Memory B cell (primary cell): ENCODE results near the gene FBXW11.

ENCODE experiments used
- ATAC-seq: fragments of 150-1000 bp; cut with Tn5 transposase; 2 replicates; pipeline ENCODE4 v1.10.0; 2021; ENCODE audit warnings: low read depth, mild to moderate bottlenecking, moderate library complexity
- DNase-seq, 2 donors: peaks; one replicate each; pipeline ENCODE4 v3.0.0; 2022; ENCODE audit warnings: low spot score in 2 of 2
- H3K27ac Mint-ChIP-seq: one replicate; pipeline ENCODE4 v1.8.0; 2022; ENCODE audit warnings: mild to moderate bottlenecking, moderate library complexity, mixed read lengths
- H3K27me3 Mint-ChIP-seq: one replicate; pipeline ENCODE4 v1.8.0; 2022; ENCODE audit warnings: mixed read lengths
- H3K36me3 Mint-ChIP-seq: one replicate; pipeline ENCODE4 v1.8.0; 2022; ENCODE audit warnings: mild to moderate bottlenecking, mixed read lengths
- H3K4me1 Mint-ChIP-seq: one replicate; pipeline ENCODE4 v1.8.0; 2022; ENCODE audit warnings: mixed read lengths
- H3K4me3 Mint-ChIP-seq: one replicate; pipeline ENCODE4 v1.8.0; 2022; ENCODE audit warnings: mild to moderate bottlenecking, moderate library complexity, mixed read lengths
- H3K9me3 Mint-ChIP-seq: one replicate; pipeline ENCODE4 v1.8.0; 2022; ENCODE audit warnings: mixed read lengths

Gene FBXW11

DNA sequence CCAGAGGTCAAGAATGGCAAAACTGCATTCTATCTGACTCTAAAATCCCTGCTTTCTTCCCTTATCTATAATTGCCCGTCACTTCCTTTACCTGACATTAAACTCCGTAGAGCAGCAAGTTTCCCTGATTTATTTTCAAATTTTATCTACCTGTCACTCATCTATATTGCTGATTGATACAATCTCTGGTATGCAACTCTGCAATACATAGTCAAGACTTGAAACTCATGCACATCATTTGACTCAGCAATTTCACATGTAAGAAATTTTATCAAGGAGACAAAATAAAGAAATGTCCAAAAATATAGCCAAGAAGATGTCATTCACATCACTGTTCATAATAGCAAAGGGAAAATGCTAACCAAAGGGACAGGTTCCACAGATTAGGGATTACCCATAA is 39.5 kb downstream of the FBXW11 start:
- Mint-ChIP-seq H3K36me3 (peaks cover 23% of the 10 kb centered on the region), H3K27ac (peak overlapping the region; percentile 72), H3K4me3 (no peak overlapping the region), H3K27me3 (no peaks in the 10 kb centered on the region), H3K9me3 (peaks cover 2% of the 10 kb centered on the region), H3K4me1 (peaks cover 52% of the 10 kb centered on the region)
- no peak for ATAC-seq
- no peak for DNase-seq

- Mint-ChIP-seq H3K36me3 (peaks cover 21% of the 10 kb centered on the region), H3K4me3 (no peak overlapping the region), H3K27me3 (no peaks in the 10 kb centered on the region), H3K9me3 (peaks cover 2% of the 10 kb centered on the region), H3K4me1 (peaks cover 51% of the 10 kb centered on the region), H3K27ac (peak overlapping the region; percentile 72)
- no peak for ATAC-seq
- DNase-seq: no peak
These were observed 40.2 kb downstream of the FBXW11 start for GRCh38 chr5:171966270-171966669.

GRCh38 chr5:171965745-171966144 is 40.7 kb downstream of the FBXW11 start:
- Mint-ChIP-seq H3K27me3 (no peaks in the 10 kb centered on the region), H3K36me3 (peaks cover 18% of the 10 kb centered on the region), H3K27ac (peak overlapping the region; percentile 72), H3K4me3 (no peak overlapping the region), H3K4me1 (peaks cover 52% of the 10 kb centered on the region), H3K9me3 (peaks cover 2% of the 10 kb centered on the region)
- DNase-seq (no peak), ATAC-seq (peak; percentile 44)

- Mint-ChIP-seq H3K4me3 (no peak overlapping the region), H3K27me3 (no peaks in the 10 kb centered on the region), H3K36me3 (peaks cover 6% of the 10 kb centered on the region), H3K9me3 (peaks cover 2% of the 10 kb centered on the region), H3K4me1 (peaks cover 46% of the 10 kb centered on the region), H3K27ac (peak overlapping the region; percentile 38)
- DNase-seq (no peak), ATAC-seq (no peak)
These were observed 43.0 kb downstream of the FBXW11 start for GRCh38 chr5:171963416-171963815.

GRCh38 chr5:171961117-171961516 is 45.3 kb downstream of the FBXW11 start:
- H3K4me1 Mint-ChIP-seq: peaks cover 51% of the 10 kb centered on the region
- DNase-seq: no peak
- peaks cover 2% of the 10 kb centered on the region for H3K9me3 Mint-ChIP-seq
- peaks cover 5% of the 10 kb centered on the region for H3K36me3 Mint-ChIP-seq
- no peaks in the 10 kb centered on the region for H3K27me3 Mint-ChIP-seq
- no peak overlapping the region for H3K4me3 Mint-ChIP-seq
- H3K27ac Mint-ChIP-seq: peak overlapping the region; percentile 45
- peak; percentile 46 for ATAC-seq

DNA sequence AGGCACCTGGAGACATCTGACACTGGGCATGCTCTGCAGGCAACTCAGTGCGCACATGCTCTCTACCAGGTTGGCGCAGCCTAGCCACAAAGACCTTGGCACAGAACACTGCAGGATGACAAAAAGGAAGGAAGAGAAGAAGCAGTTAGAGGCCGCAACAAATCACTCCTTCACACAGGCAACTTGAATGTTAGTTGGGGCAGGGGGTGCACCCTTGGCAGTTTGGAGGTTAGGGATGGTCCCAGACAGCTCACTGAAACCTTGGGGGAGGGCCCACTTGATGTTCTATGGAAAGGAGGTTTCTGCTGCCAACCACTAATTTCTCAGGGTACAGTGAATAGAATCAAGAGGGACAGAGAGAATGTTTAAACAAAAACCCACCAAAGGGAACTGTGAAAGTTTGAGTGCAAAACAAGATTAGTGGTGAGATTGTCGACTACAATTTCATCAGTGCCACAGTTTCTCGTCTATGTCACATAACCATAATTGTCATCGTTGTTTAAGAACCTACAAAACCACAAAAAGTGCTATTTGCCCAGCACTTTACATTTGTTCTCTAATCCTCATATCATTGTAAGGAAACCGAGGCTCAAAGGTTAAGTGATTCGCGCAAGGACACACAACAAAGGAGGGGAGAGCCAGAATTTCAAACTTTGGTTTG is 48.7 kb downstream of the FBXW11 start:
- peaks cover 53% of the 10 kb centered on the region for H3K4me1 Mint-ChIP-seq
- H3K4me3 Mint-ChIP-seq: peak overlapping the region; percentile 4
- no peak for DNase-seq
- ATAC-seq: peak; percentile 21
- no peaks in the 10 kb centered on the region for H3K27me3 Mint-ChIP-seq
- no peaks in the 10 kb centered on the region for H3K9me3 Mint-ChIP-seq
- H3K36me3 Mint-ChIP-seq: no peaks in the 10 kb centered on the region
- H3K27ac Mint-ChIP-seq: peak overlapping the region; percentile 74

- Mint-ChIP-seq H3K36me3 (no peaks in the 10 kb centered on the region), H3K4me1 (peaks cover 47% of the 10 kb centered on the region), H3K27me3 (no peaks in the 10 kb centered on the region), H3K9me3 (no peaks in the 10 kb centered on the region), H3K4me3 (peak overlapping the region; percentile 4), H3K27ac (peak overlapping the region; percentile 74)
- ATAC-seq (no peak), DNase-seq (no peak)
These were observed 49.4 kb downstream of the FBXW11 start for GRCh38 chr5:171956887-171957495.

DNA sequence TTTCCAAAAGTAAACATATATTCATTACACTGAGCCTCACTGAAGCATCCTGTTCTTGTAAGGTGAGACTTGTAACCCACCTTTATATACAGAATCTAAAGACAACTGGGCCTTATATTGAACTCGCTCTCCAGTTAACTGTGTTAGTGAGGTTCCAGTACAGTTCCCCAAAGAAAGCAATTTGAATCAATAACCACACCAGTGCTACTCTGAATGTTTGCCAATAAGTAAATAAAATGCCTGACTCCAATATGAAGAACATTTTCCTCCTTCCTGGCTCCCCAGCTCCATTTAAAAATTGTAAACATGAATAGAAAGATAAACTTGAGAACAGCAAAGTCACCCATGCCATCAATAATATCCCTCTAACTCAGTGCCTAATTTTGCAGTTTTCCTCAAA is 50.1 kb downstream of the FBXW11 start:
- no peaks in the 10 kb centered on the region for H3K36me3 Mint-ChIP-seq
- H3K9me3 Mint-ChIP-seq: no peaks in the 10 kb centered on the region
- H3K4me1 Mint-ChIP-seq: peaks cover 46% of the 10 kb centered on the region
- H3K27me3 Mint-ChIP-seq: no peaks in the 10 kb centered on the region
- ATAC-seq (no peak), DNase-seq (no peak)
- H3K27ac Mint-ChIP-seq: peak overlapping the region; percentile 38
- H3K4me3 Mint-ChIP-seq: no peak overlapping the region

- H3K9me3 Mint-ChIP-seq: no peaks in the 10 kb centered on the region
- H3K4me1 Mint-ChIP-seq: peaks cover 41% of the 10 kb centered on the region
- DNase-seq (no peak), ATAC-seq (no peak)
- H3K36me3 Mint-ChIP-seq: no peaks in the 10 kb centered on the region
- no peak overlapping the region for H3K4me3 Mint-ChIP-seq
- H3K27me3 Mint-ChIP-seq: no peaks in the 10 kb centered on the region
- H3K27ac Mint-ChIP-seq: peak overlapping the region; percentile 38
These were observed 50.7 kb downstream of the FBXW11 start for GRCh38 chr5:171955761-171956160.

- Mint-ChIP-seq H3K36me3 (no peaks in the 10 kb centered on the region), H3K4me1 (peaks cover 39% of the 10 kb centered on the region), H3K27ac (no peak overlapping the region), H3K9me3 (no peaks in the 10 kb centered on the region), H3K4me3 (no peak overlapping the region), H3K27me3 (no peaks in the 10 kb centered on the region)
- ATAC-seq: no peak
- no peak for DNase-seq
These were observed 51.7 kb downstream of the FBXW11 start for GRCh38 chr5:171954721-171955120.

- no peaks in the 10 kb centered on the region for H3K9me3 Mint-ChIP-seq
- H3K4me1 Mint-ChIP-seq: peaks cover 43% of the 10 kb centered on the region
- peak overlapping the region; percentile 41 for H3K27ac Mint-ChIP-seq
- ATAC-seq (no peak), DNase-seq (no peak)
- no peaks in the 10 kb centered on the region for H3K36me3 Mint-ChIP-seq
- no peaks in the 10 kb centered on the region for H3K27me3 Mint-ChIP-seq
- H3K4me3 Mint-ChIP-seq: no peak overlapping the region
These were observed 52.4 kb downstream of the FBXW11 start for GRCh38 chr5:171953860-171954701.

DNA sequence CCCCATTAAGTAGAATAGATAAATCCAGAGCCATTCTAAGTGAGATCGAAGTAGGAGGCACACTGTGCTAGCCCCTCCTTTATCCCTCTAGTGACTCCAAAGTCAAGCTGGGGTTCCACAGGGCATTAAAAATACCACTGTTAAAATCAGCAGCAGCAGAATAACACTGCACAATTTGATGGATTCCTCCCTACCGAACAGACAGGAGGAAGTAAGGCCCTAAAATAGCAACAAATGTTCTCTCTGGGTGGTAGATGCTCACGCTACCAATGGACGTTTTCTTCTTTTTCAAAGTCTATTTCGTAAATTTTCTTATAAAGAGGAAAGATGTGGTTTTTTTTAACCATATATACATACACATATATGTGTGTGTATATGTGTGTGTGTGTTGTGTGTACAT is 54.4 kb downstream of the FBXW11 start:
- no peak for DNase-seq
- no peak for ATAC-seq
- no peaks in the 10 kb centered on the region for H3K36me3 Mint-ChIP-seq
- no peaks in the 10 kb centered on the region for H3K9me3 Mint-ChIP-seq
- H3K27ac Mint-ChIP-seq: no peak overlapping the region
- no peak overlapping the region for H3K4me3 Mint-ChIP-seq
- H3K27me3 Mint-ChIP-seq: no peaks in the 10 kb centered on the region
- peaks cover 32% of the 10 kb centered on the region for H3K4me1 Mint-ChIP-seq

DNA sequence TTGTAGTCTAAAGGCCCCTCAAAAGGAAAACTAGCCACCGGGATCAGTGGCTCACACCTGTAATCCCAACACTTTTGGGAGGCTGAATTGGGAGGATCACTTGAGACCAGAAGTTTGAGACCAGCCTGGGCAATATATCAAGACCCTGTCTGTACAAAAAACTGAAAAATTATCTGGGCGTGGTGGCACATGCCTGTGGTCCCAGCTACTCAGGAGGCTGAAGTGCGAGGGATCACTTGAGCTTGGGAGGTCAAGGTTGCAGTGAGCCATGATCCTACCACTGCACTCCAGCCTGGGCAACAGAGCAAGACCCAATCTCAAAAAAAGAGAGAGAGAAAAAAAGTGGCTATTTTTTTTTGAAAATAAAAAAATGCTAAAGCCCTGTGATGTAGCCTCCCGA is 55.2 kb downstream of the FBXW11 start:
- Mint-ChIP-seq H3K27me3 (no peaks in the 10 kb centered on the region), H3K27ac (no peak overlapping the region), H3K4me1 (peaks cover 29% of the 10 kb centered on the region), H3K9me3 (no peaks in the 10 kb centered on the region), H3K4me3 (no peak overlapping the region), H3K36me3 (no peaks in the 10 kb centered on the region)
- DNase-seq: no peak
- no peak for ATAC-seq

DNA sequence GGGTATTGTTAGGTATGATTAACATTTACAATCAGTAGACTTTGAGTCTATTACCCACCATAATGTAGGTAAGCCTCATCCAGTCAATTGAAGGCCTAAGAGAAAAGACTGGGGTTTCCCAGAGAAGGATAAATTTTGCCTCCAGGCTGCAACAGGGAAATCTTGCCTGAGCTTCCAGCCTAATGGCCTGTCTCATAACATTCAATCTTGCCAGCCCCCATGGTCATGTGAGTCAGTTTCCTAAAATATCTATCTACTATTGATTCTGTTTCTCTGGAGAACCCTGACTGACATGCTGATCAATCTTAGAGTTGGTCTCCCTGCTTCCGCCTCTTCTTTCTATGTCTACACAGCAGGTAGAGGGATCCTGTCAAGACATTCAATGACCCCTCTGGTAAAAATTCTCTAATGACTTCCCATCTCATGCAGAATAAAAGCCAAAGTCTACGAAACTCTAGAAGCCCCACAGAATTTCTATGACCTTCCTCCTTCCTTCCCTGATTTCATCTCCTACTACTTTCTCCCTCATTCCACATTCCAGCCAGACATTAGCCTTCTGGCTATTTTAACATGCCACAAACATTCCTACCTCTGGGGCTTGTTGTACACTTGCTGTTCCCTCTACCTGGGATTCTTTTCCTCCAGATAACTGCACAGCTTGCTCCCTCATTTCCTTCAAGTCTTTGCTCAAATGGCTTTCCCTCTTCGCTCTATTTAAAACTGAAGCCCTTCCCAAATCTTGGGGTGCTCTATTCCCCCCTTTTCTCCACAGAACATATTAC is 60.2 kb downstream of the FBXW11 start:
- Mint-ChIP-seq H3K9me3 (no peaks in the 10 kb centered on the region), H3K4me3 (no peak overlapping the region), H3K27ac (peak overlapping the region; percentile 17), H3K27me3 (no peaks in the 10 kb centered on the region), H3K4me1 (peaks cover 41% of the 10 kb centered on the region), H3K36me3 (peaks cover 1% of the 10 kb centered on the region)
- no peak for DNase-seq
- no peak for ATAC-seq
